ENCODE measurements around the gene OR6Q1.

The OR6Q1 gene

GRCh38 chr11:58027341-58027740 lies 3.4 kb upstream of the OR6Q1 start:
- Histone ChIP-seq H3K4me3 (ENCODE audit: low read length, poor library complexity, severe bottlenecking) (no peak overlapping the region), H3K9me3 (ENCODE audit: insufficient read depth, low read depth, low read length) (no peaks in the 10 kb centered on the region), H3K4me2 (ENCODE audit: low read depth, low read length, poor library complexity, severe bottlenecking) (no peak overlapping the region), H3K36me3 (ENCODE audit: insufficient read depth, low read length) (no peaks in the 10 kb centered on the region), H3F3A (ENCODE audit: low read depth) (no peaks in the 10 kb centered on the region), H4K20me1 (ENCODE audit: insufficient read depth, low read length, poor library complexity, severe bottlenecking) (no peaks in the 10 kb centered on the region), H3K4me1 (ENCODE audit: insufficient read depth, low read length, poor library complexity, severe bottlenecking) (no peaks in the 10 kb centered on the region), H2AFZ (ENCODE audit: low read length) (no peak overlapping the region), H3K9ac (ENCODE audit: low read depth, low read length, poor library complexity, severe bottlenecking) (no peak overlapping the region), H3K79me2 (ENCODE audit: insufficient read depth, low read length) (no peaks in the 10 kb centered on the region), H3K9me2 (replicated peaks; ENCODE audit: low read depth, low read length) (no peaks in the 10 kb centered on the region), H3K27me3 (ENCODE audit: insufficient read depth, low read length, poor library complexity, severe bottlenecking) (no peaks in the 10 kb centered on the region)
- TF ChIP-seq CTCF (conservative IDR thresholded peaks at IDR 0.05; ENCODE audit: low read length) (no peak), EZH2phosphoT487 (IDR thresholded peaks at IDR 0.05; ENCODE audit: borderline replicate concordance) (no peak)

GRCh38 chr11:58028687-58029411 lies 1.9 kb upstream of the OR6Q1 start:
- H3F3A ChIP-seq (ENCODE audit: low read depth), result no peaks in the 10 kb centered on the region
- H3K9me3 ChIP-seq (ENCODE audit: insufficient read depth, low read depth, low read length), result no peaks in the 10 kb centered on the region
- H2AFZ ChIP-seq (ENCODE audit: low read length), result no peak overlapping the region
- H3K9ac ChIP-seq (ENCODE audit: low read depth, low read length, poor library complexity, severe bottlenecking), result no peak overlapping the region
- no peaks in the 10 kb centered on the region for H3K27me3 ChIP-seq (ENCODE audit: insufficient read depth, low read length, poor library complexity, severe bottlenecking)
- H3K79me2 ChIP-seq (ENCODE audit: insufficient read depth, low read length), result no peaks in the 10 kb centered on the region
- TF ChIP-seq EZH2phosphoT487 (IDR thresholded peaks at IDR 0.05; ENCODE audit: borderline replicate concordance), result no peak
- no peak for TF ChIP-seq CTCF (conservative IDR thresholded peaks at IDR 0.05; ENCODE audit: low read length)
- H3K36me3 ChIP-seq (ENCODE audit: insufficient read depth, low read length), result no peaks in the 10 kb centered on the region
- H3K4me1 ChIP-seq (ENCODE audit: insufficient read depth, low read length, poor library complexity, severe bottlenecking), result no peaks in the 10 kb centered on the region
- H3K9me2 ChIP-seq (replicated peaks; ENCODE audit: low read depth, low read length), result no peaks in the 10 kb centered on the region
- no peak overlapping the region for H3K4me2 ChIP-seq (ENCODE audit: low read depth, low read length, poor library complexity, severe bottlenecking)
- H3K4me3 ChIP-seq (ENCODE audit: low read length, poor library complexity, severe bottlenecking), result no peak overlapping the region
- no peaks in the 10 kb centered on the region for H4K20me1 ChIP-seq (ENCODE audit: insufficient read depth, low read length, poor library complexity, severe bottlenecking)

GRCh38 chr11:58034471-58034870 lies 3.7 kb downstream of the OR6Q1 start:
- TF ChIP-seq EZH2phosphoT487 (IDR thresholded peaks at IDR 0.05; ENCODE audit: borderline replicate concordance), result no peak
- no peak for TF ChIP-seq CTCF (conservative IDR thresholded peaks at IDR 0.05; ENCODE audit: low read length)
- Histone ChIP-seq H3K79me2 (ENCODE audit: insufficient read depth, low read length) (no peaks in the 10 kb centered on the region), H3K9me2 (replicated peaks; ENCODE audit: low read depth, low read length) (no peaks in the 10 kb centered on the region), H3K36me3 (ENCODE audit: insufficient read depth, low read length) (no peaks in the 10 kb centered on the region), H3K4me3 (ENCODE audit: low read length, poor library complexity, severe bottlenecking) (no peak overlapping the region), H3K4me2 (ENCODE audit: low read depth, low read length, poor library complexity, severe bottlenecking) (no peak overlapping the region), H3K9me3 (ENCODE audit: insufficient read depth, low read depth, low read length) (no peaks in the 10 kb centered on the region), H4K20me1 (ENCODE audit: insufficient read depth, low read length, poor library complexity, severe bottlenecking) (no peaks in the 10 kb centered on the region), H3K4me1 (ENCODE audit: insufficient read depth, low read length, poor library complexity, severe bottlenecking) (no peaks in the 10 kb centered on the region), H3K9ac (ENCODE audit: low read depth, low read length, poor library complexity, severe bottlenecking) (no peak overlapping the region), H3K27me3 (ENCODE audit: insufficient read depth, low read length, poor library complexity, severe bottlenecking) (no peaks in the 10 kb centered on the region), H2AFZ (ENCODE audit: low read length) (no peak overlapping the region), H3F3A (ENCODE audit: low read depth) (no peaks in the 10 kb centered on the region)

All from Loucy (cell line).